Activated CD4-positive, alpha-beta T cell treated with anti-CD3 and anti-CD28 coated beads for 24 hours (primary cell): ENCODE data around the gene NEK6.

Experiments
- DNase-seq, 2 donors: peaks; one replicate each; pipeline ENCODE4 v3.0.0-alpha.2; 2020; ENCODE audit warnings: low read depth in 2 of 2

NEK6 gene

GRCh38 chr9:124296796-124297550 is 39.2 kb downstream of the NEK6 start:
- no peak for DNase-seq

GRCh38 chr9:124297551-124297901 is 39.8 kb downstream of the NEK6 start:
- no peak for DNase-seq

- no peak for DNase-seq
Observed at GRCh38 chr9:124297915-124298645, 40.3 kb downstream of the NEK6 start.

- no peak for DNase-seq
Observed at GRCh38 chr9:124298646-124299235, 41.0 kb downstream of the NEK6 start.

- no peak for DNase-seq
Observed at GRCh38 chr9:124299515-124300090, 41.9 kb downstream of the NEK6 start.

- no peak for DNase-seq
Observed at GRCh38 chr9:124300312-124300711, 42.6 kb downstream of the NEK6 start.

- no peak for DNase-seq
Observed at GRCh38 chr9:124302921-124303320, 45.2 kb downstream of the NEK6 start.

- no peak for DNase-seq
Observed at GRCh38 chr9:124303762-124304161, 46.0 kb downstream of the NEK6 start.

- no peak for DNase-seq
Observed at GRCh38 chr9:124304285-124304684, 46.5 kb downstream of the NEK6 start.

GRCh38 chr9:124306098-124306735 is 48.5 kb downstream of the NEK6 start:
- no peak for DNase-seq

GRCh38 chr9:124307379-124308030 is 49.8 kb downstream of the NEK6 start:
- DNase-seq: no peak

- DNase-seq: no peak
Observed at GRCh38 chr9:124308606-124309491, 51.1 kb downstream of the NEK6 start.

- no peak for DNase-seq
Observed at GRCh38 chr9:124309667-124310084, 51.9 kb downstream of the NEK6 start.

- DNase-seq: no peak
Observed at GRCh38 chr9:124311283-124311682, 53.5 kb downstream of the NEK6 start.

GRCh38 chr9:124312290-124313265 is 54.8 kb downstream of the NEK6 start:
- DNase-seq: no peak

- no peak for DNase-seq
Observed at GRCh38 chr9:124313940-124314339, 56.2 kb downstream of the NEK6 start.

GRCh38 chr9:124315882-124316281 is 58.1 kb downstream of the NEK6 start:
- no peak for DNase-seq

- peak; percentile 18 to 31 for DNase-seq
Observed at GRCh38 chr9:124320062-124320973, 62.6 kb downstream of the NEK6 start.
